OCI-LY7 (cell line): ENCODE measurements around the gene UTS2R.

ENCODE experiments used
- EZH2phosphoT487 ChIP-seq: fragments of 200-600 bp; sonication (generic); IDR thresholded peaks from 2 replicates; pipeline ENCODE4 v1.6.1; 2018; ENCODE audit warnings: low read depth, borderline replicate concordance, mild to moderate bottlenecking, mixed run types, antibody characterized with exemption, low read length, moderate library complexity, mixed read lengths
- TF ChIP-seq, protein P1 (sequence below): fragments of 200-600 bp; sonication (generic); conservative IDR thresholded peaks from 2 replicates; pipeline ENCODE4 v1.5.1; 2014; ENCODE audit warnings: mild to moderate bottlenecking, antibody characterized with exemption, low read length, moderate library complexity, mixed read lengths

DNA sequence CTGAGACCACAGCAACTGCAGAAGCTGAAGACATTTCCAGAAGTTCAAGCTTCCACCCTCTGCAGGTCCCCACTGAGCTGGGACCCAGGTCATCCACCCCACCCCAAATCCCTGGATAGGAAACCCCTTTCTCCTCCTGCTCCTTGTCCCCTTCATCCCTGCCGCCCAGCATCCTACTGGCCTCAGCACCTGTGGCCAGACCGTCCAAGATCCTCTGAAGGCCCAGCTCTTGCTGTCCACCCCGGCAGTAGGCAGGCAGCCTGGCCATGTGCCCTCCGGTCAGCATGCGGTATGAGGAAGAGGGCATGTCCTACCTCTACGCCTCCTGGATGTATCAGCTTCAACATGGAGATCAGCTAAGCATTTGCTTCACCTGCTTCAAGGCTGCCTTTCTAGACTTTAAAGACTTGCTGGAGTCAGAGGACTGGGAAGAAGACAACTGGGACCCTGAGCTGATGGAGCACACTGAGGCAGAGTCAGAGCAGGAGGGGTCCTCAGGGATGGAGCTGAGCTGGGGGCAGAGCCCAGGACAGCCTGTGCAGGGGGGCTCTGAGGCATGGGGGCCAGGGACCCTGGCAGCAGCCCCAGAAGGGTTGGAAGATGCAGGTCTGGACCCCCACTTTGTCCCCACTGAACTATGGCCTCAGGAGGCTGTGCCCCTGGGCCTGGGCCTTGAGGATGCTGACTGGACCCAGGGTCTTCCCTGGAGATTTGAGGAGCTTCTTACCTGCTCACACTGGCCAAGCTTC lies 9.5 kb upstream of the UTS2R start:
- TF ChIP-seq, protein P1, sequence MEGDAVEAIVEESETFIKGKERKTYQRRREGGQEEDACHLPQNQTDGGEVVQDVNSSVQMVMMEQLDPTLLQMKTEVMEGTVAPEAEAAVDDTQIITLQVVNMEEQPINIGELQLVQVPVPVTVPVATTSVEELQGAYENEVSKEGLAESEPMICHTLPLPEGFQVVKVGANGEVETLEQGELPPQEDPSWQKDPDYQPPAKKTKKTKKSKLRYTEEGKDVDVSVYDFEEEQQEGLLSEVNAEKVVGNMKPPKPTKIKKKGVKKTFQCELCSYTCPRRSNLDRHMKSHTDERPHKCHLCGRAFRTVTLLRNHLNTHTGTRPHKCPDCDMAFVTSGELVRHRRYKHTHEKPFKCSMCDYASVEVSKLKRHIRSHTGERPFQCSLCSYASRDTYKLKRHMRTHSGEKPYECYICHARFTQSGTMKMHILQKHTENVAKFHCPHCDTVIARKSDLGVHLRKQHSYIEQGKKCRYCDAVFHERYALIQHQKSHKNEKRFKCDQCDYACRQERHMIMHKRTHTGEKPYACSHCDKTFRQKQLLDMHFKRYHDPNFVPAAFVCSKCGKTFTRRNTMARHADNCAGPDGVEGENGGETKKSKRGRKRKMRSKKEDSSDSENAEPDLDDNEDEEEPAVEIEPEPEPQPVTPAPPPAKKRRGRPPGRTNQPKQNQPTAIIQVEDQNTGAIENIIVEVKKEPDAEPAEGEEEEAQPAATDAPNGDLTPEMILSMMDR = no peak
- TF ChIP-seq EZH2phosphoT487 = no peak
